Kidney (tissue), 22 donors: Measurements from ENCODE around the gene CNOT6. TPM values are rescaled to one million over a fixed set of nuclear protein-coding genes. Genes with fewer than 3 reads are reported as not detected.

ENCODE experiments used
- DNase-seq, 5 donors: peaks; one replicate each; pipeline ENCODE4 v3.0.0-alpha.2; 2013 to 2020
- FAIRE-seq: peaks from 2 replicates; lab custom pipeline; 2012; peaks lifted over from hg19 to GRCh38; lab: Jason Lieb, UNC
- H3K27ac ChIP-seq, 2 donors: one replicate each; pipeline ENCODE4 v1.7.0; 2013; ENCODE audit warnings: low read depth in 2 of 2, low read length in 2 of 2, inconsistent platforms in 1 of 2
- H3K27me3 ChIP-seq: one replicate; pipeline ENCODE4 v1.7.1; 2013; ENCODE audit warnings: low read length, inconsistent platforms; ENCODE audit not compliant: control insufficient read depth, insufficient read depth
- H3K36me3 ChIP-seq, 3 donors: one replicate each; pipeline versions ENCODE4 v1.7.0 to v1.7.1; 2013; ENCODE audit warnings: low read length in 3 of 3, control low read depth in 1 of 3, inconsistent platforms in 1 of 3; ENCODE audit not compliant: insufficient read depth in 3 of 3, control insufficient read depth in 2 of 3
- H3K4me1 ChIP-seq, 3 donors: one replicate each; pipeline versions ENCODE4 v1.7.0 to v1.7.1; 2013; ENCODE audit warnings: low read length in 3 of 3, inconsistent platforms in 1 of 3, low read depth in 1 of 3; ENCODE audit not compliant: control insufficient read depth in 2 of 3, insufficient read depth in 2 of 3
- H3K4me3 ChIP-seq, 3 donors: one replicate each; pipeline versions ENCODE4 v1.7.0 to v1.8.1; 2013; ENCODE audit warnings: low read length in 3 of 3, control low read depth in 1 of 3, inconsistent platforms in 1 of 3
- H3K9ac ChIP-seq, 3 donors: one replicate each; pipeline versions ENCODE4 v1.7.0 to v1.7.1; 2013; ENCODE audit warnings: low read length in 3 of 3, control low read depth in 1 of 3, inconsistent platforms in 1 of 3
- H3K9me3 ChIP-seq, 3 donors: one replicate each; pipeline versions ENCODE4 v1.7.0 to v1.7.1; 2013; ENCODE audit warnings: low read length in 3 of 3, control low read depth in 1 of 3, inconsistent platforms in 1 of 3; ENCODE audit not compliant: control insufficient read depth in 2 of 3, insufficient read depth in 1 of 3
- CTCF ChIP-seq: IDR thresholded peaks from 3 replicates; pipeline ENCODE4 v1.5.1; 2012; ENCODE audit warnings: mild to moderate bottlenecking, moderate library complexity, borderline replicate concordance; ENCODE audit not compliant: insufficient read depth; ENCODE audit errors: extremely low read depth
- intact Hi-C: fragments of 100-400 bp; cut with DNase I; formaldehyde crosslinking; loops from one replicate; pipeline ENCODE4 v1.11.1; 2022
- long read RNA-seq, 10 donors: library from polyadenylated mRNA in 1 of 10; unstranded in 1 of 10; transcript quantifications; one replicate each; pipeline ENCODE4 v2.0.0 and lab custom pipeline, GENCODE V29; 2021 to 2026
- polyA plus RNA-seq: library from polyadenylated mRNA; stranded (reverse); fragments of 350-450 nt; fragmentation: Illumina TruSeq; extraction: RNeasy Lipid Tissue Mini Kit (QIAGEN cat#74804); gene quantifications from one replicate; pipeline ENCODE4 v1.2.3, GENCODE V29; 2014; ENCODE audit warnings: low read depth, low replicate concordance; ENCODE audit not compliant: insufficient read depth
- total RNA-seq: library from RNA; stranded (reverse); fragmentation: NEBNext Ultra II Directional; extraction: Animal tissue kit (Norgen Biotek cat#: 25700); gene quantifications from one replicate; pipeline ENCODE4 v1.2.1, GENCODE V29; 2021
- donor health status: control.
- donor health status: control.
- donor health status: control.
- donor health status: control.
- donor health status: control.
- donor health status: DM: yes; HTN: yes; CAD: no.
- donor health status: Normal renal cell carcinoma (clear cell type).

CNOT6 gene
- total RNA-seq = 25.7 TPM
- polyA plus RNA-seq = 5.9 TPM
- long read RNA-seq, donor 1, full-length matches to known transcripts = 2 of 2 reads
- long read RNA-seq, donor 1, partial matches to known transcripts = 0 of 2 reads
- long read RNA-seq, donor 1, other reads (novel, unspliced or antisense) = 0 of 2 reads
- long read RNA-seq, donor 2, full-length matches to known transcripts = 9 of 9 reads
- long read RNA-seq, donor 2, partial matches to known transcripts = 0 of 9 reads
- long read RNA-seq, donor 2, other reads (novel, unspliced or antisense) = 0 of 9 reads
- long read RNA-seq, donor 3, full-length matches to known transcripts = 2 of 2 reads
- long read RNA-seq, donor 3, partial matches to known transcripts = 0 of 2 reads
- long read RNA-seq, donor 3, other reads (novel, unspliced or antisense) = 0 of 2 reads
- long read RNA-seq, donor 4, full-length matches to known transcripts = 2 of 2 reads
- long read RNA-seq, donor 4, partial matches to known transcripts = 0 of 2 reads
- long read RNA-seq, donor 4, other reads (novel, unspliced or antisense) = 0 of 2 reads
- long read RNA-seq, donor 5 = 0 reads
- long read RNA-seq, donor 6 = 0 reads
- long read RNA-seq, donor 7, full-length matches to known transcripts = 11 of 26 reads
- long read RNA-seq, donor 7, partial matches to known transcripts = 8 of 26 reads
- long read RNA-seq, donor 7, other reads (novel, unspliced or antisense) = 7 of 26 reads
- long read RNA-seq, donor 8, full-length matches to known transcripts = 3 of 3 reads
- long read RNA-seq, donor 8, partial matches to known transcripts = 0 of 3 reads
- long read RNA-seq, donor 8, other reads (novel, unspliced or antisense) = 0 of 3 reads
- long read RNA-seq, donor 9 = 0 reads
- long read RNA-seq, donor 10, full-length matches to known transcripts = 2 of 2 reads
- long read RNA-seq, donor 10, partial matches to known transcripts = 0 of 2 reads
- long read RNA-seq, donor 10, other reads (novel, unspliced or antisense) = 0 of 2 reads

GRCh38 chr5:180494060-180494509 lies at the start of gene CNOT6:
CNOT6 (plus strand) TSS chr5:180494379; CDS start chr5:180529277, 34,898 bp downstream.
- peak within 1 kb of the TSS; percentile 86 to 90 for H3K27ac ChIP-seq
- intact Hi-C loops = no loop called here
- H3K9ac ChIP-seq = peak within 1 kb of the TSS; percentile 48 to 65 (median 63)
- no peak for TF ChIP-seq CTCF
- H3K4me1 ChIP-seq = peaks cover 0 to 7% (median 0%) of the 10 kb centered on the region in 3 donors
- no peak for FAIRE-seq
- H3K9me3 ChIP-seq = no peaks in the 10 kb centered on the region
- no peaks in the 10 kb centered on the region for H3K36me3 ChIP-seq
- peak; percentile 95 to 98 (median 96) for DNase-seq
- H3K27me3 ChIP-seq = no peaks in the 10 kb centered on the region
- peak within 1 kb of the TSS; percentile 68 to 91 (median 74) for H3K4me3 ChIP-seq

GRCh38 chr5:180454752-180455151 lies 39.4 kb upstream of the CNOT6 start:
- H3K4me1 ChIP-seq = no peaks in the 10 kb centered on the region
- FAIRE-seq = no peak

GRCh38 chr5:180455872-180456271 lies 38.3 kb upstream of the CNOT6 start:
- intact Hi-C loops = no loop called here
- H3K27ac ChIP-seq = no peak overlapping the region
- FAIRE-seq = no peak

More at GRCh38 chr5:180454752-180455151, 39.4 kb upstream of the CNOT6 start:
- Histone ChIP-seq H3K27ac (no peak overlapping the region), H3K9me3 (no peaks in the 10 kb centered on the region), H3K27me3 (no peaks in the 10 kb centered on the region), H3K4me3 (no peak overlapping the region), H3K9ac (no peak overlapping the region), H3K36me3 (no peaks in the 10 kb centered on the region)
- intact Hi-C loops = no loop called here
- DNase-seq = no peak
- no peak for TF ChIP-seq CTCF

More at GRCh38 chr5:180455872-180456271, 38.3 kb upstream of the CNOT6 start:
- Histone ChIP-seq H3K9ac (no peak overlapping the region), H3K4me1 (no peaks in the 10 kb centered on the region), H3K9me3 (no peaks in the 10 kb centered on the region), H3K4me3 (no peak overlapping the region), H3K36me3 (no peaks in the 10 kb centered on the region), H3K27me3 (no peaks in the 10 kb centered on the region)
- TF ChIP-seq CTCF = no peak
- DNase-seq = no peak
